Panc1 (cell line): ENCODE measurements around the gene LGR4.

ENCODE experiments used
- SIN3A ChIP-seq: IDR thresholded peaks from 2 replicates; pipeline ENCODE4 v1.6.1; 2012; ENCODE audit warnings: low read depth, mild to moderate bottlenecking, low read length, moderate library complexity, borderline replicate concordance; ENCODE audit not compliant: insufficient read depth
- TF ChIP-seq, protein P1 (sequence below): fragments of 450-650 bp; IDR thresholded peaks from 2 replicates; pipeline ENCODE4 v1.5.1; 2017; ENCODE audit warnings: mild to moderate bottlenecking
- TF ChIP-seq, protein P2 (sequence below), 2 experiments: IDR thresholded peaks; 2 replicates each; pipeline ENCODE4 v1.6.1; 2011 to 2012; ENCODE audit warnings: low read depth in 2 of 2, control low read depth in 1 of 2, low read length in 1 of 2, mild to moderate bottlenecking in 1 of 2, moderate library complexity in 1 of 2; ENCODE audit not compliant: insufficient read depth in 1 of 2

DNA sequence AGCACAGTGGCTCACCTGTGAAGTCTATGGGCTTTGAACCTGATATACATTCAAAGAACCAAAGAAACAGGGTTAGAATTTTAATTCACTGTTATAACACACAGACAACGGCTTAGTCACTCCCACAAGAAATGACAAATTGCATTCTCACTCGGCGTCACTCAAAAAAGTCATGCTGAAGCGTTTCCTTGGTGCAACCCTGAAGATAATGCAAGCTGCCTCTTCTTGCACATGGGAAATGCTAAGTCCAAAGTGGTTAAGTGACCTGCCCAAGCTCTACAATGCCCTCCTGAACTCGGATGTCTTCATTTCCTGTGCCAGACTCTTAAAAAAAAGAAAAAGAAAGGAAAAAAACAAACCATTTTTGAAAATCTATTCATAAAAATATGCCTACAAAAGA, 10.0 kb downstream of the LGR4 start:
- TF ChIP-seq, protein P1, sequence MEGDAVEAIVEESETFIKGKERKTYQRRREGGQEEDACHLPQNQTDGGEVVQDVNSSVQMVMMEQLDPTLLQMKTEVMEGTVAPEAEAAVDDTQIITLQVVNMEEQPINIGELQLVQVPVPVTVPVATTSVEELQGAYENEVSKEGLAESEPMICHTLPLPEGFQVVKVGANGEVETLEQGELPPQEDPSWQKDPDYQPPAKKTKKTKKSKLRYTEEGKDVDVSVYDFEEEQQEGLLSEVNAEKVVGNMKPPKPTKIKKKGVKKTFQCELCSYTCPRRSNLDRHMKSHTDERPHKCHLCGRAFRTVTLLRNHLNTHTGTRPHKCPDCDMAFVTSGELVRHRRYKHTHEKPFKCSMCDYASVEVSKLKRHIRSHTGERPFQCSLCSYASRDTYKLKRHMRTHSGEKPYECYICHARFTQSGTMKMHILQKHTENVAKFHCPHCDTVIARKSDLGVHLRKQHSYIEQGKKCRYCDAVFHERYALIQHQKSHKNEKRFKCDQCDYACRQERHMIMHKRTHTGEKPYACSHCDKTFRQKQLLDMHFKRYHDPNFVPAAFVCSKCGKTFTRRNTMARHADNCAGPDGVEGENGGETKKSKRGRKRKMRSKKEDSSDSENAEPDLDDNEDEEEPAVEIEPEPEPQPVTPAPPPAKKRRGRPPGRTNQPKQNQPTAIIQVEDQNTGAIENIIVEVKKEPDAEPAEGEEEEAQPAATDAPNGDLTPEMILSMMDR: no peak
- TF ChIP-seq, protein P2, sequence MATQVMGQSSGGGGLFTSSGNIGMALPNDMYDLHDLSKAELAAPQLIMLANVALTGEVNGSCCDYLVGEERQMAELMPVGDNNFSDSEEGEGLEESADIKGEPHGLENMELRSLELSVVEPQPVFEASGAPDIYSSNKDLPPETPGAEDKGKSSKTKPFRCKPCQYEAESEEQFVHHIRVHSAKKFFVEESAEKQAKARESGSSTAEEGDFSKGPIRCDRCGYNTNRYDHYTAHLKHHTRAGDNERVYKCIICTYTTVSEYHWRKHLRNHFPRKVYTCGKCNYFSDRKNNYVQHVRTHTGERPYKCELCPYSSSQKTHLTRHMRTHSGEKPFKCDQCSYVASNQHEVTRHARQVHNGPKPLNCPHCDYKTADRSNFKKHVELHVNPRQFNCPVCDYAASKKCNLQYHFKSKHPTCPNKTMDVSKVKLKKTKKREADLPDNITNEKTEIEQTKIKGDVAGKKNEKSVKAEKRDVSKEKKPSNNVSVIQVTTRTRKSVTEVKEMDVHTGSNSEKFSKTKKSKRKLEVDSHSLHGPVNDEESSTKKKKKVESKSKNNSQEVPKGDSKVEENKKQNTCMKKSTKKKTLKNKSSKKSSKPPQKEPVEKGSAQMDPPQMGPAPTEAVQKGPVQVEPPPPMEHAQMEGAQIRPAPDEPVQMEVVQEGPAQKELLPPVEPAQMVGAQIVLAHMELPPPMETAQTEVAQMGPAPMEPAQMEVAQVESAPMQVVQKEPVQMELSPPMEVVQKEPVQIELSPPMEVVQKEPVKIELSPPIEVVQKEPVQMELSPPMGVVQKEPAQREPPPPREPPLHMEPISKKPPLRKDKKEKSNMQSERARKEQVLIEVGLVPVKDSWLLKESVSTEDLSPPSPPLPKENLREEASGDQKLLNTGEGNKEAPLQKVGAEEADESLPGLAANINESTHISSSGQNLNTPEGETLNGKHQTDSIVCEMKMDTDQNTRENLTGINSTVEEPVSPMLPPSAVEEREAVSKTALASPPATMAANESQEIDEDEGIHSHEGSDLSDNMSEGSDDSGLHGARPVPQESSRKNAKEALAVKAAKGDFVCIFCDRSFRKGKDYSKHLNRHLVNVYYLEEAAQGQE (IDR thresholded peaks at IDR 0.05; ENCODE audit: insufficient read depth in 1 of 2, low read depth in 2 of 2, low read length in 1 of 2): no peak
- no peak for TF ChIP-seq SIN3A
